ENCODE data around the gene ARHGAP23. TPM values are rescaled to one million over a fixed set of nuclear protein-coding genes. Genes with fewer than 3 reads are reported as not detected.

Gene ARHGAP23
- total and polyA plus RNA-seq, 2 donors (not counting 1 experiment from before 2014, with no cell fraction given), result 28.1 to 41.1 TPM

DNA sequence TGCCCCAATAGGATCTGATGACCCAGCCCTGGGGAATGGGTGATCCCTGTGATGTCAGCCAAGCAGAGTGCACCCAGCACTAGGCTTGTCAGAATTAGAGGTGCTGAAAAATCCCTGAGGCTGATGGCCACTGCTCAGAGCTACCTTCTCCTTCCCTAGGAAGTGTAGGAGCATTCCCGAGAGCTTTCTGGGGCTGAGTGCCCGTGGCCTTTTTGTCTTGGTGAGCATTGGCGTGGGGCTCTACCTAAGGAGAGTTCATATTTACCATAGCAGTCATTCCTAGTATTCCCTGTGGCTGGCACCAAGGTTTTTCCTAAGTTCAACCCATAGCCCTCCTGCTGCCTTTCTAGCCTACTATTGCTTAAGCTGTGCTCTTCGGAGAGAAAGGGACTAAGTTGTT, 22.6 kb upstream of the ARHGAP23 start:
- no peaks in the 10 kb centered on the region for H4K20me1 ChIP-seq (ENCODE audit: control insufficient read depth, extremely low read depth, insufficient read depth, low read length)
- no peaks in the 10 kb centered on the region for H3K4me1 ChIP-seq (ENCODE audit: control insufficient read depth, extremely low read depth, insufficient read depth, low read length)
- TF ChIP-seq CTCF (conservative IDR thresholded peaks at IDR 0.05 in 1 of 2, IDR thresholded peaks at IDR 0.05 in 1 of 2; ENCODE audit: low read depth in 1 of 2, low read length in 2 of 2) (no peak), EZH2 (IDR thresholded peaks at IDR 0.05; ENCODE audit: low read length, missing control alignments) (no peak)
- H3K9ac ChIP-seq (ENCODE audit: insufficient read depth, low read length), result no peak overlapping the region
- peaks cover 1% of the 10 kb centered on the region for H3K36me3 ChIP-seq (ENCODE audit: control insufficient read depth, insufficient read depth, low read length)
- H3K27ac ChIP-seq (ENCODE audit: insufficient read depth, low read length), result no peak overlapping the region
- H3K4me2 ChIP-seq (ENCODE audit: extremely low read depth, insufficient read depth, low read length), result no peak overlapping the region
- H3K9me3 ChIP-seq (ENCODE audit: control insufficient read depth, insufficient read depth, low read depth, low read length), result no peaks in the 10 kb centered on the region
- no peaks in the 10 kb centered on the region for H3K79me2 ChIP-seq (ENCODE audit: control insufficient read depth, insufficient read depth, low read length)
- no peak overlapping the region for H2AFZ ChIP-seq (ENCODE audit: low read length)
- DNase-seq (ENCODE audit: low read depth in 2 of 2), result no peak
- H3K4me3 ChIP-seq (replicated peaks in 1 of 4; ENCODE audit: control extremely low read depth in 1 of 4, insufficient read depth in 1 of 4, low read depth in 3 of 4, low read length in 4 of 4), result no peak overlapping the region
- peaks cover 4% of the 10 kb centered on the region for H3K27me3 ChIP-seq (ENCODE audit: control insufficient read depth, insufficient read depth, low read length)

- Histone ChIP-seq H3K36me3 (ENCODE audit: control insufficient read depth, insufficient read depth, low read length) (no peaks in the 10 kb centered on the region), H3K27me3 (ENCODE audit: control insufficient read depth, insufficient read depth, low read length) (peaks cover 4% of the 10 kb centered on the region), H3K79me2 (ENCODE audit: control insufficient read depth, insufficient read depth, low read length) (no peaks in the 10 kb centered on the region), H3K4me3 (replicated peaks in 1 of 4; ENCODE audit: control extremely low read depth in 1 of 4, insufficient read depth in 1 of 4, low read depth in 3 of 4, low read length in 4 of 4) (no peak overlapping the region), H3K27ac (ENCODE audit: insufficient read depth, low read length) (no peak overlapping the region), H3K9me3 (ENCODE audit: control insufficient read depth, insufficient read depth, low read depth, low read length) (no peaks in the 10 kb centered on the region), H2AFZ (ENCODE audit: low read length) (no peak overlapping the region), H3K4me1 (ENCODE audit: control insufficient read depth, extremely low read depth, insufficient read depth, low read length) (peaks cover 2% of the 10 kb centered on the region), H3K9ac (ENCODE audit: insufficient read depth, low read length) (no peak overlapping the region), H4K20me1 (ENCODE audit: control insufficient read depth, extremely low read depth, insufficient read depth, low read length) (no peaks in the 10 kb centered on the region), H3K4me2 (ENCODE audit: extremely low read depth, insufficient read depth, low read length) (no peak overlapping the region)
- TF ChIP-seq CTCF (conservative IDR thresholded peaks at IDR 0.05 in 1 of 2, IDR thresholded peaks at IDR 0.05 in 1 of 2; ENCODE audit: low read depth in 1 of 2, low read length in 2 of 2) (no peak), EZH2 (IDR thresholded peaks at IDR 0.05; ENCODE audit: low read length, missing control alignments) (no peak)
- DNase-seq (ENCODE audit: low read depth in 2 of 2), result no peak
Observed at GRCh38 chr17:38410201-38410600, 18.1 kb upstream of the ARHGAP23 start.

GRCh38 chr17:38415250-38416194, 12.7 kb upstream of the ARHGAP23 start:
- peak overlapping the region; percentile 48 for H3K4me2 ChIP-seq (ENCODE audit: extremely low read depth, insufficient read depth, low read length)
- no peak overlapping the region for H3K9ac ChIP-seq (ENCODE audit: insufficient read depth, low read length)
- no peaks in the 10 kb centered on the region for H3K36me3 ChIP-seq (ENCODE audit: control insufficient read depth, insufficient read depth, low read length)
- TF ChIP-seq EZH2 (IDR thresholded peaks at IDR 0.05; ENCODE audit: low read length, missing control alignments) (no peak), CTCF (conservative IDR thresholded peaks at IDR 0.05 in 1 of 2, IDR thresholded peaks at IDR 0.05 in 1 of 2; ENCODE audit: low read depth in 1 of 2, low read length in 2 of 2) (no peak)
- H4K20me1 ChIP-seq (ENCODE audit: control insufficient read depth, extremely low read depth, insufficient read depth, low read length), result no peaks in the 10 kb centered on the region
- peak overlapping the region; percentile 14 for H2AFZ ChIP-seq (ENCODE audit: low read length)
- no peaks in the 10 kb centered on the region for H3K9me3 ChIP-seq (ENCODE audit: control insufficient read depth, insufficient read depth, low read depth, low read length)
- peak in 1 of 2 donors; percentile 81 for DNase-seq (ENCODE audit: low read depth in 2 of 2)
- H3K79me2 ChIP-seq (ENCODE audit: control insufficient read depth, insufficient read depth, low read length), result no peaks in the 10 kb centered on the region
- H3K27ac ChIP-seq (ENCODE audit: insufficient read depth, low read length), result no peak overlapping the region
- H3K27me3 ChIP-seq (ENCODE audit: control insufficient read depth, insufficient read depth, low read length), result peaks cover 28% of the 10 kb centered on the region
- H3K4me1 ChIP-seq (ENCODE audit: control insufficient read depth, extremely low read depth, insufficient read depth, low read length), result peaks cover 2% of the 10 kb centered on the region
- H3K4me3 ChIP-seq (replicated peaks in 1 of 4; ENCODE audit: control extremely low read depth in 1 of 4, insufficient read depth in 1 of 4, low read depth in 3 of 4, low read length in 4 of 4), result peak overlapping the region in 2 of 4 experiments; percentile 43 to 49
